VCaP (cell line): ENCODE measurements around the gene ICAM1.
A peak's percentile ranks its signal among the peaks of the same experiment; 100 is the strongest.

Experiments
- H3K27ac ChIP-seq: fragments of 450-650 bp; 2 replicates; pipeline ENCODE4 v1.5.1; 2017
- TF ChIP-seq, protein P1 (sequence below): fragments of 450-650 bp; conservative IDR thresholded peaks from 2 replicates; pipeline ENCODE4 v1.5.1; 2017; ENCODE audit warnings: mild to moderate bottlenecking, moderate library complexity

The ICAM1 gene

DNA sequence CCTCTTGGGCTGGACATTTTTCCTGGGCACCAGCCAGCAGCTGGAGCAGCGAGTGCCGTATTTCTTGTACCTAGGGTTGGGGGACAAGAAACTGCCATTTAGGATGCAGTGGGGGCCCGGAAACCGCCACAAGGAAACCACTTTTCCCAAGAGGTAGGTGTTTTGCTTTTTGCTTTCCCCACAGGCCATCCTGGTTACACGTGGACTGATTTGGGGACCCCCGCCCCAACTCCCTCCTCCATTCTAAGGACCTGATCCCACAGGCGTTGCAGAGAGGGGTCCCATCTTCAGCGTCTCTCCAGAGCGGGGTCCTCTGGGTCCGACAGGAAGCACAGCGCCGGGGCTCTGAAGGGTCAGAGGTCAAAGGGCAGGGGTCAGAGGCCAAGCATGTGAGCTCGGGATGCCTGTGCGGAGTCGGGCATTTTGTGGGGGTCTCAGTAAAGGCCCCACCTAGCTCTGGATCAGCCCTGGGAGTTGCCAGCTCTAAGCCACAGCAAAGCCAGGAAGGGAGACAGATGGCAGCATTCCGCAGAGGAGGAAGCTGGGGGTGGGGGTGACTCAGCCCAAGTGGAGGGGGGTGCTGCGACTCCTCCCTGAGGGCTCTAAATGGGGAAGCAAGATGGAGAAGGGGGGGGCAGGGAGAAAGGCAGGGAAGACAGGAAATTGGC lies 34.4 kb downstream of the ICAM1 start:
- H3K27ac ChIP-seq = no peak overlapping the region

DNA sequence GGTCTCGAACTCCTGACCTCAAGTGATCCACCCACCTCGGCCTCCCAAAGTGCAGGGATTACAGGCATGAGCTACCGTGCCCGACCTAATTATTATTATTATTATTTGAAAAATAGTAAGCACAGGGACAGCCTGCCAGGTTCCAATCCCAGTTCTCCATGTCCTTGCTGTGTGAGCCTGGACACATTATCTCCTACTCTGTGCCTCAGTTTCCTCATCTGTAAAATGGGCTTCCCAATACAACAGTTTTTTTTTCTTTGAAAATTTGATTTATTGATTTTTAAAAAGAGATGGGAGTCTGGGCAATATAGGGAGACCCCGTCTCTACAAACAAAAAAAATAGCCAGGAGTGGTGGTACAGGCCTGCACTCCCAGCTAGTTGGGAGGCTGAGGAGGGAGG lies 35.4 kb downstream of the ICAM1 start:
- TF ChIP-seq, protein P1, sequence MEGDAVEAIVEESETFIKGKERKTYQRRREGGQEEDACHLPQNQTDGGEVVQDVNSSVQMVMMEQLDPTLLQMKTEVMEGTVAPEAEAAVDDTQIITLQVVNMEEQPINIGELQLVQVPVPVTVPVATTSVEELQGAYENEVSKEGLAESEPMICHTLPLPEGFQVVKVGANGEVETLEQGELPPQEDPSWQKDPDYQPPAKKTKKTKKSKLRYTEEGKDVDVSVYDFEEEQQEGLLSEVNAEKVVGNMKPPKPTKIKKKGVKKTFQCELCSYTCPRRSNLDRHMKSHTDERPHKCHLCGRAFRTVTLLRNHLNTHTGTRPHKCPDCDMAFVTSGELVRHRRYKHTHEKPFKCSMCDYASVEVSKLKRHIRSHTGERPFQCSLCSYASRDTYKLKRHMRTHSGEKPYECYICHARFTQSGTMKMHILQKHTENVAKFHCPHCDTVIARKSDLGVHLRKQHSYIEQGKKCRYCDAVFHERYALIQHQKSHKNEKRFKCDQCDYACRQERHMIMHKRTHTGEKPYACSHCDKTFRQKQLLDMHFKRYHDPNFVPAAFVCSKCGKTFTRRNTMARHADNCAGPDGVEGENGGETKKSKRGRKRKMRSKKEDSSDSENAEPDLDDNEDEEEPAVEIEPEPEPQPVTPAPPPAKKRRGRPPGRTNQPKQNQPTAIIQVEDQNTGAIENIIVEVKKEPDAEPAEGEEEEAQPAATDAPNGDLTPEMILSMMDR = no peak
- H3K27ac ChIP-seq = no peak overlapping the region

More for the DNA sequence above, 34.4 kb downstream of the ICAM1 start:
- TF ChIP-seq, protein P1 = no peak

DNA sequence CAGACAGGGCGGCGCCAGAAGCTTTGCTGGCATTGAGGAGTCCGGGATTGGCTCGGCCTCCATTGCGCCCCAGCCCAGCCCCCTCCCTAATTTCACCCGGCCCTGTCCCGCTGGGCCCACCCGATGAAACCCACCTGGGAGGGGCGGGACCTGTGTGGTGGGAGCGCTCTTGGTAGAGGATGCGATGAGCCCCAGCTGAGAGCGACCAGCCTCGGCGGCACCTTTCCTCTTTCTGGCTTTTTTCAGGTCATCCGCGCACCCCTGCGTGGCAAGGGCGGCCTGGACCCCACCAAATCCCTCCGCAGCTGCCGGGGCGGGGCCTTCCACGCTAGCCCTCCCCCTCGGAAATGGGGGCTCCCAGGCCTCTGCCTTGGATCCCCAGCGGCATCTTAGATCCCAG lies 38.5 kb downstream of the ICAM1 start, which contains the start of gene ZGLP1:
Gene ZGLP1, minus strand, starts transcription at position 393 of the 400 bp plus-strand sequence.
- no peak within 1 kb of the TSS for H3K27ac ChIP-seq
- TF ChIP-seq, protein P1 = no peak

DNA sequence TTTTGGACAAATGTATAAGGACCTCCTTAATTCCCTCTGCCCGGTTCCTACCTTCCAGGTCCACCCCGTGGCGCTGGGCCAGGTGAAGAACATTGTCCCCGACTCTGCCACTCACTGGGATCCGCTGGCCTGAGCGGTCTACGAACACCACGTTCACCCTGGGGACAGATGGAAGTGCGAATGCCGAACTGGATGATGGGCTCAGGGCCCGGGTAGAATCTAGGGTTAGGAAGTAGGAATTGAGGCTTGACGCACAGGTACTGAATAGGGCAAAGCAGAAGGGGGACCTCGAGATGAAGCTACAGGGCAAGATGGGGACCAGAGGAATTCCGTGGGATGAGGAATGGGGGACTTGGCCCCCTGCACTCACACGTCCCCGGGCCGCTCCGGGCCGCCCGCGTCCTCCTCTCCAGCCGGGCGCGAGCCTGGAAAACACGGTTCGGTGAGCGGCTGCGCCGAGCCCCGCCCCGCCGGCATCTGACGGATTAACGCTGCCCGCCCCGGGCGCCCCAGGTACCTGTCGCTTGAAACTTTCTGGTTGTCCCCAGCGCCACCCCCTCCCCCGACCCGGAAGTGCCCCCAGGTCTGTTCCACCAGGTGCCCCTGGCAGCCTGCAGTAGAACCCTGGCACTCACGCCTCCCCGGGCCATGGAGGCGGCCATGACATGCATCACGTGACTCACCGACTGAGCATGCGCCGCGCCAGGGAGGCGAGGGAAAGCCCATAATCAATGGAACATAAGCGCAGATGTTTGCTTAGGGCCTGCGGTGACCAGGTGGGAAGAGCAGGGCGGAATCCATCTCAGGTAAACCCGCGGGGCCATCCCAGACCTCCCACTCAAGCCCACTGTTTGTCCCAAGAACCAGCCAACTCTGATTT lies 44.7 kb downstream of the ICAM1 start, which contains the start of gene FDX2:
Gene FDX2, minus strand, starts transcription at position 681 of the 880 bp plus-strand sequence. Its CDS starts 19 bp downstream, at position 662.
- peak within 1 kb of the TSS; percentile 66 for H3K27ac ChIP-seq
- TF ChIP-seq, protein P1 = no peak

DNA sequence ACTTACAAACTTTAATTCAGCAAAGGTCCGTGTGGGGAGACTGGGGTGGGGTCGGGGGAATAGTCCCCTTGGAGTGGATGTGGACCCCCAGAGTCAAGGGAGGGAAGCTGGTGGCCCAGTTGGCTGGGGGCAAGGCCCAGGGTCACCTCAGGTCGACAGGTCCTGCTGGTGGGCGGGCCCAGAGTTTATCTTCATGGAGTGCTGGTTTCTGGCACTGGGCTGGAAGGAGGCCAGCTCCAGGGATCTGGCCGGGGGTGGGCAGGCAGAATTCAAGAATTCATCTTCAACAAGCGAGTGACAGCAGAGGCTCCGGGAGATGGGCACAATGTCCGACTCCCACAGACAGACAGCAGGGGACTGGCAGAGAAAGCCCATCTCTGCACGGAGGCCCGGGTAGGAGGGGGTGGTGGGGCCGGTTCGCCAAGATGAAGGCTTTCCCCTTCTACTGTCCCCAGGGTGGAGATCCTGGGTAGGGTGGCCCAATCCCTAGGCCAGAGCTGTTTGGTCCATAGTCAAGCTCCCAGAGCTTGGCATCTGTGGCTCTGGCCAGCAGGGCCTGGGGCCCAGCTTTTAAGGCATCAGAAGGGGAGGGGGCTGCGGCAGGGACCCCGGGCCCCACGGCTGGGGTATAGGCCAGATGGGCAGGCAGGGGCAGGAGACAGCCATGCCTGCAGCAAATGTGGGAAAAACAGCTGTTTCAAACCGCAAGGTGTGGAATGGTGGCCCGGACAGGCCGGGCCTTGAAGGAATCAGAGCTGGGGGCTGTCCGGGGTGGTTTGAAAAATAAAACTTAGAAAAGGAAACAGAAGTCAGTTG lies 45.5 kb downstream of the ICAM1 start:
- TF ChIP-seq, protein P1 = no peak
- H3K27ac ChIP-seq = peak overlapping the region; percentile 66

DNA sequence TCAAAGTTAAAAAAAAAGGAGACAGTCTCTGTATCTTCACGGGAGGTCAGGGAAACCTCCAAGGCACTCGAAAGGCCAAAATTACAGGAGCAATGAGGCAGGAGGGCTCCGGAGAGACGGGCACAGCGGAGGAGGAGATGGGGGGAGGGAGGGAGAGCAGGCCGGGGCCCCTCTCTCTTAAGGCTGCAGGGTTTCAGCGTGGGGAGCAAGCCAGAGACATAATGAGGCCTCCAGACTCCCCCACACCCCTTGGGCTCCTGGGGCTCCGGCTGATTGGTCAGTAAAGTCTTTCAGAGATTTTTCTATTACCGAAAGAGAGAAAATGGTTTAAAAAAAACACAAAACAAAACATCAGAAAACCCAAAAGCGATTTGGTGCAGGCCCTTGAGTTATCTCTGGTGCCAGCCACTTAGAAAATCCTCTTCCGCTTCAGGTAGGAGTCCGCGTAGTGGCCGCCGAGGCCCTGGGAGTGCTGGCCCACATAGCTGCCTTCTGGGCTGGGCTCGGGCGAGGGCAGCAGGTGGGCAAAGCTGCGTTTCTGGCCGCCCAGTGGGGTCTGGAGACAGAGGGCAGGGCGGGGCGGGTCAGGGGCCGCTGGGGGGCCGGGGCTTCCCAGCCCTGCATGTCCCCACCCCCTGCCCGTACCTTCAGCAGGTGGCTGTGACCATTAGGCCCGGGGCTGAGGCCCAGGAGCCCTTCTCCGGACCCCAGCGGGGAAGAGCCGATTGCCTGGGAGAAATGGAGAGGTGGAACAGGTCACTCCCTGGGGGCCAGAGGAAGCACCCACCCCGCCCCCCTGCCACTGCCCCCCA lies 46.3 kb downstream of the ICAM1 start:
- H3K27ac ChIP-seq = no peak overlapping the region
- TF ChIP-seq, protein P1 = no peak
